ENCODE data around the gene GTPBP8. TPM values are rescaled to one million over a fixed set of nuclear protein-coding genes. Genes with fewer than 3 reads are reported as not detected.

The GTPBP8 gene
- total RNA-seq, 1 donor from 2014 or later: 32.9 TPM

- DNase-seq (ENCODE audit: low spot score): no peak
- Histone ChIP-seq H3K27ac (no peak within 1 kb of the TSS), H3K4me2 (no peak within 1 kb of the TSS), H3K4me1 (no peaks in the 10 kb centered on the region), H3K9me3 (ENCODE audit: low read depth) (no peaks in the 10 kb centered on the region), H3F3A (ENCODE audit: low read depth) (peaks cover 4% of the 10 kb centered on the region), H3K9ac (no peak within 1 kb of the TSS), H3K27me3 (no peaks in the 10 kb centered on the region), H2AFZ (replicated peaks) (no peak within 1 kb of the TSS), H4K20me1 (ENCODE audit: low read depth) (no peaks in the 10 kb centered on the region), H3K4me3 (no peak within 1 kb of the TSS), H3K36me3 (no peaks in the 10 kb centered on the region), H3K79me2 (ENCODE audit: low read depth) (no peaks in the 10 kb centered on the region)
- Mint-ChIP-seq H3K27me3 (ENCODE audit: insufficient read depth, low read depth) (peaks cover 6% of the 10 kb centered on the region), H3K36me3 (no peaks in the 10 kb centered on the region), H3K4me3 (no peak within 1 kb of the TSS), H3K9me3 (no peaks in the 10 kb centered on the region), H3K4me1 (no peaks in the 10 kb centered on the region), H3K27ac (no peak within 1 kb of the TSS)
- TF ChIP-seq EZH2phosphoT487 (IDR thresholded peaks at IDR 0.05) (no peak), EZH2 (IDR thresholded peaks at IDR 0.05) (no peak), CTCF (IDR thresholded peaks at IDR 0.05) (no peak)
Observed at GRCh38 chr3:112974894-112975293, 15.9 kb upstream of the GTPBP8 start, which contains the start of gene CD200R1. Gene CD200R1, minus strand, starts transcription at chr3:112975103. Its CDS starts 246 bp downstream, at chr3:112974857.

- H3K4me2 ChIP-seq: no peak overlapping the region
- no peaks in the 10 kb centered on the region for H3K4me1 ChIP-seq
- Mint-ChIP-seq H3K36me3 (no peaks in the 10 kb centered on the region), H3K4me3 (no peak overlapping the region), H3K9me3 (no peaks in the 10 kb centered on the region), H3K27ac (no peak overlapping the region), H3K4me1 (no peaks in the 10 kb centered on the region), H3K27me3 (ENCODE audit: insufficient read depth, low read depth) (peaks cover 6% of the 10 kb centered on the region)
- H3K27me3 ChIP-seq: no peaks in the 10 kb centered on the region
- H3K27ac ChIP-seq: no peak overlapping the region
- H3K9ac ChIP-seq: no peak overlapping the region
- no peaks in the 10 kb centered on the region for H3K9me3 ChIP-seq (ENCODE audit: low read depth)
- H3K36me3 ChIP-seq: no peaks in the 10 kb centered on the region
- peaks cover 4% of the 10 kb centered on the region for H3F3A ChIP-seq (ENCODE audit: low read depth)
- no peak overlapping the region for H2AFZ ChIP-seq (replicated peaks)
- H3K79me2 ChIP-seq (ENCODE audit: low read depth): no peaks in the 10 kb centered on the region
- H3K4me3 ChIP-seq: no peak overlapping the region
- no peaks in the 10 kb centered on the region for H4K20me1 ChIP-seq (ENCODE audit: low read depth)
- TF ChIP-seq EZH2 (IDR thresholded peaks at IDR 0.05) (no peak), EZH2phosphoT487 (IDR thresholded peaks at IDR 0.05) (no peak), CTCF (IDR thresholded peaks at IDR 0.05) (no peak)
- DNase-seq (ENCODE audit: low spot score): no peak
Observed at GRCh38 chr3:112976001-112976400, 14.8 kb upstream of the GTPBP8 start.

- no peak for DNase-seq (ENCODE audit: low spot score)
- no peak overlapping the region for H3K4me3 Mint-ChIP-seq
- Histone ChIP-seq H3K4me3 (no peak overlapping the region), H3K27me3 (no peaks in the 10 kb centered on the region), H3K36me3 (no peaks in the 10 kb centered on the region), H3K27ac (no peak overlapping the region), H4K20me1 (ENCODE audit: low read depth) (no peaks in the 10 kb centered on the region), H3K79me2 (ENCODE audit: low read depth) (no peaks in the 10 kb centered on the region), H3K4me2 (no peak overlapping the region), H3K4me1 (no peaks in the 10 kb centered on the region), H3F3A (ENCODE audit: low read depth) (peaks cover 4% of the 10 kb centered on the region), H3K9me3 (ENCODE audit: low read depth) (no peaks in the 10 kb centered on the region), H3K9ac (no peak overlapping the region), H2AFZ (replicated peaks) (no peak overlapping the region)
- no peaks in the 10 kb centered on the region for H3K36me3 Mint-ChIP-seq
- peaks cover 6% of the 10 kb centered on the region for H3K27me3 Mint-ChIP-seq (ENCODE audit: insufficient read depth, low read depth)
- no peaks in the 10 kb centered on the region for H3K9me3 Mint-ChIP-seq
- no peak overlapping the region for H3K27ac Mint-ChIP-seq
- no peaks in the 10 kb centered on the region for H3K4me1 Mint-ChIP-seq
- TF ChIP-seq EZH2 (IDR thresholded peaks at IDR 0.05) (no peak), EZH2phosphoT487 (IDR thresholded peaks at IDR 0.05) (no peak)
Observed at GRCh38 chr3:112976953-112977352, 13.8 kb upstream of the GTPBP8 start.

GRCh38 chr3:112979244-112979832 lies 11.4 kb upstream of the GTPBP8 start:
- no peaks in the 10 kb centered on the region for H3K36me3 Mint-ChIP-seq
- Histone ChIP-seq H3K9me3 (ENCODE audit: low read depth) (no peaks in the 10 kb centered on the region), H3F3A (ENCODE audit: low read depth) (peaks cover 4% of the 10 kb centered on the region), H3K36me3 (no peaks in the 10 kb centered on the region), H3K9ac (no peak overlapping the region), H3K79me2 (ENCODE audit: low read depth) (no peaks in the 10 kb centered on the region), H2AFZ (replicated peaks) (no peak overlapping the region), H3K4me3 (no peak overlapping the region), H3K27me3 (no peaks in the 10 kb centered on the region), H3K4me2 (no peak overlapping the region), H4K20me1 (ENCODE audit: low read depth) (no peaks in the 10 kb centered on the region), H3K4me1 (no peaks in the 10 kb centered on the region), H3K27ac (no peak overlapping the region)
- H3K4me3 Mint-ChIP-seq: no peak overlapping the region
- no peaks in the 10 kb centered on the region for H3K9me3 Mint-ChIP-seq
- DNase-seq (ENCODE audit: low spot score): peak; percentile 51
- TF ChIP-seq EZH2 (IDR thresholded peaks at IDR 0.05): no peak
- peak; percentile 92 for TF ChIP-seq CTCF (IDR thresholded peaks at IDR 0.05)
- no peak overlapping the region for H3K27ac Mint-ChIP-seq
- H3K27me3 Mint-ChIP-seq (ENCODE audit: insufficient read depth, low read depth): peaks cover 4% of the 10 kb centered on the region
- no peaks in the 10 kb centered on the region for H3K4me1 Mint-ChIP-seq
